LHCN-M2 (cell line): ENCODE data around the gene RPS6KC1. TPM values are rescaled to one million over a fixed set of nuclear protein-coding genes. Genes with fewer than 3 reads are reported as not detected.
"Not testable (repeated sequence)": the region's sequence is repeated elsewhere in the genome, so short reads cannot be mapped to it uniquely, and the experiment has no call there.

ENCODE experiments used
- DNase-seq: peaks from one replicate; pipeline ENCODE4 v3.0.0-alpha.2; 2012; ENCODE audit warnings: low read depth
- polyA plus RNA-seq: library from polyadenylated mRNA; unstranded; fragments of >200 nt; gene quantifications from one replicate; pipeline ENCODE4 v1.2.1, GENCODE V29; 2012; ENCODE audit warnings: missing spikeins
- total RNA-seq: library from RNA; depleted of rRNA; stranded (reverse); fragments of >200 nt; gene quantifications from 2 replicates; pipeline ENCODE4 v1.2.3, GENCODE V29; 2014; rRNA removed

RPS6KC1 gene, protein sequence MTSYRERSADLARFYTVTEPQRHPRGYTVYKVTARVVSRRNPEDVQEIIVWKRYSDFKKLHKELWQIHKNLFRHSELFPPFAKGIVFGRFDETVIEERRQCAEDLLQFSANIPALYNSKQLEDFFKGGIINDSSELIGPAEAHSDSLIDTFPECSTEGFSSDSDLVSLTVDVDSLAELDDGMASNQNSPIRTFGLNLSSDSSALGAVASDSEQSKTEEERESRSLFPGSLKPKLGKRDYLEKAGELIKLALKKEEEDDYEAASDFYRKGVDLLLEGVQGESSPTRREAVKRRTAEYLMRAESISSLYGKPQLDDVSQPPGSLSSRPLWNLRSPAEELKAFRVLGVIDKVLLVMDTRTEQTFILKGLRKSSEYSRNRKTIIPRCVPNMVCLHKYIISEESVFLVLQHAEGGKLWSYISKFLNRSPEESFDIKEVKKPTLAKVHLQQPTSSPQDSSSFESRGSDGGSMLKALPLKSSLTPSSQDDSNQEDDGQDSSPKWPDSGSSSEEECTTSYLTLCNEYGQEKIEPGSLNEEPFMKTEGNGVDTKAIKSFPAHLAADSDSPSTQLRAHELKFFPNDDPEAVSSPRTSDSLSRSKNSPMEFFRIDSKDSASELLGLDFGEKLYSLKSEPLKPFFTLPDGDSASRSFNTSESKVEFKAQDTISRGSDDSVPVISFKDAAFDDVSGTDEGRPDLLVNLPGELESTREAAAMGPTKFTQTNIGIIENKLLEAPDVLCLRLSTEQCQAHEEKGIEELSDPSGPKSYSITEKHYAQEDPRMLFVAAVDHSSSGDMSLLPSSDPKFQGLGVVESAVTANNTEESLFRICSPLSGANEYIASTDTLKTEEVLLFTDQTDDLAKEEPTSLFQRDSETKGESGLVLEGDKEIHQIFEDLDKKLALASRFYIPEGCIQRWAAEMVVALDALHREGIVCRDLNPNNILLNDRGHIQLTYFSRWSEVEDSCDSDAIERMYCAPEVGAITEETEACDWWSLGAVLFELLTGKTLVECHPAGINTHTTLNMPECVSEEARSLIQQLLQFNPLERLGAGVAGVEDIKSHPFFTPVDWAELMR
- 21.6 and 24.3 TPM in 2 replicates for total RNA-seq
- 8.0 TPM for polyA plus RNA-seq

DNA sequence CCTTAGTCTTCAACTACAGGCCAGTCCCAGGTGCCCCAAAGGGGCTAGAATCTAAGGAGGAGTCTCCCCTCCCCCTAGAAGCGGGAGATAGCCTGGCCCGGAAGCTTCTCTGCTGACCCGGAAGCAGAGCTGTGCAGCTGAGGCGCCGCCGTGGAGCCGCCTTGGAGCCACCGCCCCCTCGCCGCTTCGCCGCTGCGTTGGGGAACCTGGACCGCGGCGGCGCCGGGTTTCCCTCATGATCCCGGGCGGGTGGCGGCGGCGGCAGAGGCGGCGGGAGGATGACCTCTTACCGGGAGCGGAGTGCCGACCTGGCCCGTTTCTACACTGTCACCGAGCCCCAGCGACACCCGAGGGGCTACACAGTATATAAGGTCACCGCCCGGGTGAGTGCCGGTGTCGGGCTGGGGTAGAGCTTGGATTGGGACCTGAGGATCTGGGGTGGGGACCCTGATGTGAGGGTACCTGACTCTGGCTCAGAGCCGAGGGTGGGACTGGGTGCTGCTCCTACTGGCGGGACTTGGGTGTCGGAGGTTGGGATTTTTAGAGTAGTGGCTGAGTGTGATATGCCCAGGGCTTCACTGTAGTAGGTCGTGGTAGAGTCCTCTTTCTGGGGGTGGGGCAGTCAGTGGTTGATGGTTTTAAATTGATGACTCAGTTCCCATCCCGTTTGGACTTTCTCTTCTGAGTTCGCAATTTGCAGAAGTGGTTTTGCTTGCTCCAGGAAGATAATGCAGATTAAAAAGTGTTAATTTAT lies at the start of gene RPS6KC1:
TSS of gene RPS6KC1 (plus strand) at position 115 of the 754 bp plus-strand sequence. CDS start at position 279, 164 bp downstream.
- DNase-seq = peak; percentile 82

DNA sequence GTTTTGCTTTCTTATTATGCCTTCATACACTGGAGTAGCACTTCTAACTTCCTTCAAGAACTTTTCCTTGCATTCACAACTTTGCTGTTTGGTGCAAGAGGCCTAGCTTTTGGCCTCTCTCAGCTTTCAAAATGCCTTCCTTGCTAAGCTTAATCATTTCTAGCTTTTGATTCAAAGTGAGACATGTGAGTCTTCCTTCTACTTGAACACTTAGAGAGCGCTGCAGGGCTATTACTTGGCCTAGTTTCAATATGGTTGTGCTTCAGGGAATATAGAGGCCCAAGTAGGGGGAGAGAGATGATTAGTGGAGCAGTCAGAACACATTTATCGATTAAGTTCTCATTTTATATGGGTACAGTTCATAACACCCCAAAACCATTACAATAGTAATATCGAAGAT lies 47.8 kb upstream of the RPS6KC1 start:
- DNase-seq = no peak

DNA sequence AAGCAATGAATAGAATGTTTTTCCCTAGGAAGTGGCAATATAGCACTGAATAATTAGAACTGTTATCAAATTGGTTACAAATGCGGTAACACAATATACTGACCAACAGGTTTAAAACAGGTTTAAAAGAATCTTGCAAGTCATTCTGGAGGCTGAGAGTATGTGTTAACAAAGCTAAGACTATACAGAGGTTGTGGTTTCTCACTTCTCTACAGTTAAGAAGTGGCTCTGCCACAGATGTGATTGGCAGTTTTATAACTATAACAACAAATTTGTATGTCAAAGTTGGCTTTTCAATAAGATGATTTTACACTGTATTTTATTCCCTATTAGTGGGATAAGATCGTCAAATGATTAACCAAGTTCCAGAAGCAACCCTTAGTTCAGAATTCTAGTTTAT lies 42.5 kb upstream of the RPS6KC1 start:
- DNase-seq = no peak

DNA sequence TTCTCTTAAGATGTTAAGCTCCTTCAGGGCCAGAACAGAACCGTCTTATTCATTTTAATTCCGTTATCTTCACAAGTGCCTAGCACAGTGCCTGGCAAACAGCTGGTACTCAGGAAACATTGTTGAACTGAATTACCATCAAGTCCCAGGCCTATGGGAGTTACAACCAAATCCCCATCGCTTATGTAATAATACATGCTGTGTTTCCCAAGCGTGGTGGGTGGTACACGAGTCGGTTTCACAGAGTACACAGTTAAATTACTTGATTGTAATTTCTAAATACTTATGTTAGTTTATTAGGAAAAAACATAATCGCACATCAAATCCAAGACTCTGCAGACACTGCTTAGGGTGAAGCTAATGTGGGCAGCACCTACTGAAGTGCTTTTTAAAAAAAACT lies 36.4 kb upstream of the RPS6KC1 start:
- peak; percentile 12 for DNase-seq

DNA sequence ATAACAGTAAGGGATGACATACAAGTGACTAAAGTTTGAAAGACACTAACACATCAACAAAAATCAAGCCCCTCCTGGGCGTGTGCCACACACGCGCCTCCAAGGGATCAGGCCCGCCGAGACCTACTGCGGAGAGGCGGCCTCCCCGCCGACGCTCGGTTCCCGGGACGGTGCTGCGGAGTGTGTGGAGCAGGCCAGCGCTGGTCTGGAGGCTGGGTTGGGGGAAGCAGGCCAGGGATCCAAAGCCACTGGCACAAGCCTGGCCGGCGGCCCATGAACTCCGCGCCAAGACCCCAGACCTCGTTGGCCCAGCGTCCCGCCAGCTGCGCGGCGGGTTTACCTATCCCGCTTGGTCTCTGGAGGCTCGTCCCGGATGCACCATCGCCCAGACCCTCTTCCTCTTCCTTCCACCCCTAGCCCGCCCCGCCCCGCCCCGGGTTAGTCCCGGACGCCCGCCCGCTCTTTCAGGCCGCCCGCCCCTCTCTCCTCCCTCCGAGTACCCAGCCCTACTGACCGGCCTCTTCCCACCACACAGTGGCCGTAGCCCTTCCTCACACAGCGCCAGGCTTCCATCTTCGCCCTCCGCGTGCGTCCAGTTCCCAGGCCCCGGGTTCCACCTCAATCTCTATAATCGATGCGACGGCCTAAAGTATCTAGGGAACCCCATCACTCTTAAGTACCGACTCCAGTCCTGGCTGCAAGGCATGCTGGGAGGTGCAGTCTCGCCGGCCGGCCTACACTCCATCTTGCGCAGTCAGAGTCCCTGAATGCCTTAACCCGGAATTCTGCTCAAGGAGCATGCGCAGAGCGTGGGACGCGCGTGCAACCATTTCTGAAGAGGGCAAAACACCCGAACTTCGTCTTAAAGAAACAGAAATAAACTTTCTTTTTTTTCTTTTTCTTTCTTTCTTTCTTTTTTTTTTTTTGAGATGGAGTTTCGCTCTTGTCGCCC lies 35.7 kb upstream of the RPS6KC1 start, which contains the start of gene ANGEL2:
TSS of gene ANGEL2 (minus strand) at position 769 of the 952 bp plus-strand sequence. CDS start at position 573, 196 bp downstream.
- peak; percentile 98 for DNase-seq

DNA sequence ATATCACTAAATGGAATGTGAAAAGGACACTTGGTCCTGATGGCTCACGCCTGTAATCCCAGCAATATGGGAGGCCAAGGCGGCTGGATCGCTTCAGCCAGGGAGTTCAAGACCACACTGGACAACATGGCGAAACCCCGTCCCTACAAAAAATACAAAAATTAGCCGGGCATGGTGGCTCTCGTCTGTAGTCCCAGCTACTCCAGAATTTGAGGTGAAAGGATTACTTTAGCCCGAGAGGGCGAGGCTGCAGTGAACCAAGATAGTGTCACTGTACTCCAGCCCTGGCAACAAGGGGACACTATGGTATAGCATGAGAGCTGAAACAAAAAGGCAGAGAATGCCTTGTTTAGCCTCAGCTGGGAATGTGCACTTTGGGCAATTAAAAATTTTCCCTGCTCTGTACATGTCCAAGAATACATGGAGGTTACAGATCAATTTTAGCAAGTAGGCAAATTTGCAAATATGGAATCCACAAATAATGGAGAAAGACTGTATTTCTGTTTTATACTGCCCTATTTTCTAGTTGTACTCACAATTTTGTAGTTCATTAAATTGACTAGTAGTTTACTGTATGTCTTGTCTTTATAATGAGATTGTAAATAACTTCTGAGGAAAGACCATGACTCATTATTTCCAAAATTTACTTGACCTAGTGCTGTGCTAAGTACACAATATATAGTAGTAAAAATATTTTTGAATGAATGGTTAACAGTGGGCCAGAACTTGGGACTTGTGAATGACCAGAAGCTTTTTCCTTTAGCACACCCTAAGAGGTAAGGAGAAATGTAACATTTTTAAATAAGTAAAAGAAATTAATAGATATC lies 33.4 kb upstream of the RPS6KC1 start:
- no peak for DNase-seq

DNA sequence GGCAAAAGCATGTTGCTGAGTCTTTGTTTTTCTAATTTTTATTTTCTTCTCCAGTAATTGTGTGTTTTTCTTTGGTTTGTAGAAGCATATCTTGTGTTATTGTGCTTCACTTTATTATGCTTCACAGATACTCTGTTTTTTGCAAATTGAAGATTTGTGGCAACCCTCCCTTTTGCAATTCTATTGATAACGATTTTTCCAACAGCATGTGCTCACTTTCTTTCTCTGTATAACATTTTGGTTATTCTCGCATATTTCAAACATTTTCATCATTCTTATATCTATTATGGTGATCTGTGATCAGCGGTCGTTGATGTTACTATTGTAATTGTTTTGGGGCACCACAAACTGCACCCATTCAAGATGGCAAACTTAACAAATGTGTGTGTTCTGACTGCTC lies 31.6 kb upstream of the RPS6KC1 start:
- DNase-seq = no peak

DNA sequence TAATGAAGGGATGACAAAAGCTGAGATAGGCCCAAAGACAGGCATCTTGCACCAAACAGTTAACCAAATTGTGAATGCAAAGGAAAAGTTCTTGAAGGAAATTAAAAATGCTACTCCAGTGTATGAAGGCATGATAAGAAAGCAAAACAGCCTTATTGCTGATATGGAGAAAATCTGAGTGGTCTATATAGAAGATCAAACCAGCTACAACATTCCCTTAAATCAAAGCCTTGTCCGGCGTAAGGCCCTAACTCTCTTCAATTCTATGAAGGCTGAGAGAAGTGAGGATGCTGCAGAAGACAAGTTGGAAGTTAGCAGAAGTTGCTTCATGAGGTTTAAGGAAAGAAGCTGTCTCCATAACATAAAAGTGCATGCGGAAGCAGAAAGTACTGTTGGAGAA lies 31.0 kb upstream of the RPS6KC1 start:
- DNase-seq = no peak

DNA sequence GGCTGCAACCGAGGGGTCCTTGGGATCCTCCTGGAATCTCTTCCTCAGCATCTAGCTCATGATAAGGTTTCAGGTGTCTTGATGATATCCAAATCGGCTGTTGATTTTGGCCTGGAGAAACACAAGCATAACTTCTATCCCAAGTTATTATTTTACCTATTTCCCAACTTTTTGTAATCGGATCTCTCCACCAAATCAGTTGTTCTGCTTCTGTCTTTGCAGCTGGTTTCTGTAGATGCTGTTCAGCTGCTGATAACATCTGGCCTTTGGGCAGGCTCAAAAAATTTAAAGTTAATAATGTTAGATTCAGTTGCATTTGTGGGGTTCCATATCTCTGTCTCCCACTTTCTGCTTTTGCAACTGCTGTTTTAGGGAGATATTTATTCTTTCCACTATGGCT lies 24.0 kb upstream of the RPS6KC1 start:
- DNase-seq = not testable (repeated sequence)

DNA sequence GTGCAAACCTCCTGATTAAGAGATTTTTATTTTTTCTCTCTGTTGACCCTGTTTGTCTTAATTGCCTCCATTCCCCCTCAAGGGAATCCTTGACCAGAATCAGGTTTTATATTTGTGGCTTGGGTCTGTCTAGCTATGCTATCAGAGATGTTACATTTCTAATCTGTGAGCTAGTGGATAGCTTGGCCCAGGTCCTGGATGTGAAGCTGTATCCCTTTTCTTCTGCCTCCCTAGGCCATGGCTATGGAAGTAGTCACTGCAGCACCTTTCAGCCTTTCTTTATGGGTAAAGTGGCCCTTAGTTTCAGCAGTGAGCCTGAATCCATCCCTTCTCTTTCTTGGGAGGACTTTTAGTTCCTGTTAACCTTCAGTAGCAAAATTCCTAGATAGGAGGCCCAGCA lies 18.4 kb upstream of the RPS6KC1 start:
- DNase-seq = no peak

DNA sequence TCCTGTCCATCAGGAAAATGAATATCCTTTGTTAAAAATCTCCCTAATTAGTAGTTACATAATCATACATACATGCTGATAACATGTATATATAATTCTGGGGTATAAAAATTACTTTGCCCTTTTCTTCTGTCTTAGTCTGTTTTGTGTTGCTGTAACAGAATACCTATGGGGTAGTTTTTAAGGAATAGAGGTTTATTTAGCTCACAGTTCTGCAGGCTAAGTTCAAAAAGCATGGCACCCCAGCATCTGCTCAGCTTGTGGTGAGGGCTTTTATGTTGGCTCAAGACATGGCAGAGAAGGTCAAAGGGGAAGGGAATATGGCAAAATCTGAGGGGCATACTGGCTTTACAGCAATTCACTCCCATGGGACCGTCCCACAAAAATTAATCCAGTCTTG lies 16.3 kb upstream of the RPS6KC1 start:
- no peak for DNase-seq

DNA sequence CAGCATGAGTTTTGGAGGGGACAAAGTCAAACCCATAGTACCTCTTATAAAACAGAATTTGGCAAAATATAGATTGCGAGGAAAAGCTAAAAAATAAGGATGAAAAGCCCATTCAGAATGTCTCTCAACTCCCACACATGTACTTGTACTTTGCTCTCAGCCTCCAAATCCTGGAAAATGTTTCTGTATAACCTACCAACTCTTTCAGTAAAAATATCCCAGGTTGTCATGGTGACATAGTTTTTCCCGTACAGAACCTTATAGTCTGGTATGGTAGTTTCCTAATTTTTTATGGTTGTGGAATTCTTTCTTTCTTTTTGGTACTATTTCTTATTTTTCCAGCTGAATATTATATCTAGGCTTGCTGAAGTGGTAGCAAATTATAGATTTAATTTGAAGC lies 15.5 kb upstream of the RPS6KC1 start:
- DNase-seq = no peak

DNA sequence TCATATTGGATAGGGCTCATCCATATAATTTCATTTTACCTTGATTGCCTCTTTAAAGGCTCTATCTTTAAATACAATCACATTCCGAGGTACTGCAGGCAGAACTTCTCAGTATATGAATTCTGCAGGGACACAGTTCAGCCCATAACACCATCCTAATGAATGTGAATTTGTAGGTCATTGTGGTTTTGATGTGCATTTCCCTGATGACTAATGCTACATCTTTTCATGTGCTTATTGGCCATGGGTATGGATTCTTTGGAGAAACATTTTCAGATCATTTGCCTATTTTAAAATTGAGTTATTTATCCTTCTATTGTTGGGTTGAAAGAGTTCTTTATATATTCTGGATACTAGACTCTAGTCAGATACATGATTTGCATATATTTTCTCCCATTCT lies 9.6 kb upstream of the RPS6KC1 start:
- DNase-seq = peak; percentile 58

DNA sequence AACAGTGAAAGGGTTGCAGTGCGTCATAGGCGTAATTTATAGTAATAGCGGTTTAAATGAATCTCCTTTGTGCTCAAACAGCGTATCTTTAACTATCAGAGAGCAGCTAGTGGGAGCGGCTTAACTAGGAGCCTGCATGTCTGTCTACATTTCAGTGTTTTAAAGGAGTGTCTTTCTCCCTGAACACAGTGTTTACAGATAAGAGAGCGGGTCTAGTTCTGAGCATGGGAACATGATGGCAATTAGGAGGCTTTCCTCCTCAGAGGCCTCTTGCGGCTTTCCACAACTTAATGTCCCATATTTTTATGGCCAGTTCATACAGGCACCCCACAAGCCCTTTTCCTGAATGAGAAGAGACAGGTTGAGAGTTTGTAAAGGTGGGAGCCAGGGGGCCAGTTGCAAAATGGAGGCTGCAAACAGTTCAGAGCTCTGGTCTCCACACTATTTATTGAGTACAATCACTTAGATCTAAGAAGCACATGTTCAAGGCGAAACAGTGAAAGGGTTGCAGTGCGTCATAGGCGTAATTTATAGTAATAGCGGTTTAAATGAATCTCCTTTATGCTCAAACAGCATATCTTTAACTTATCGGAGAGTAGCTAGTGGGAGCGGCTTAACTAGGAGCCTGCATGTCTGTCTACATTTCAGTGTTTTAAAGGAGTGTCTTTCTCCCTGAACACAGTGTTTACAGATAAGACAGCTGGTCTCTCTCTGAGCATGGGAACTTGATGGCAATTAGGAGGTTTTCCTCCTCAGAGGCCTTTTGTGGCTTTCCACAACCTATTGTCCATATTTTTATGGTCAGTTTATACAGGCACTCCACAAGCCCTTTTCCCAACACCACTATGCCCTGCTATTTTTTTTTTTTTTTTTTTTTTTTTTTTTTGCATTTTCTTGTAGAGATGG lies 5.5 kb upstream of the RPS6KC1 start:
- not testable (repeated sequence) for DNase-seq

DNA sequence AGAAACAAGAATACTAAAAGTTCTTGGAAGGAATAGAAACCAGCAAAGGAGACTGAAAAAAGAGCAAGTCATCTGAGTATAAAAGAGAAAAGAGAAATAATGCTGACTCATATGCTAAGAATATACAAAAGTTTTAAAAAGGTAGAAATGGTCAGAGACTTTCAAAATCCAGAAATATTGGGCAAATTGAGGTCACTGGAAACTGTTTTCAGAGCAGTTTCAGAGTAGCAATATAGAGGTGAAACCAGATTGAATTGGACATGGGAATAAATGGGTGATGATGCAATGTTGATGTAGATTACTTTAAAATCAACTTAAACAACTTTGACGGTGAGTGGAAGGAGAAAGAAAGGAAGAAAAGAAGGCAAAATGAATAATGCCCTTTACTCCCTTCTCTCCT lies 1.8 kb upstream of the RPS6KC1 start:
- DNase-seq = no peak

DNA sequence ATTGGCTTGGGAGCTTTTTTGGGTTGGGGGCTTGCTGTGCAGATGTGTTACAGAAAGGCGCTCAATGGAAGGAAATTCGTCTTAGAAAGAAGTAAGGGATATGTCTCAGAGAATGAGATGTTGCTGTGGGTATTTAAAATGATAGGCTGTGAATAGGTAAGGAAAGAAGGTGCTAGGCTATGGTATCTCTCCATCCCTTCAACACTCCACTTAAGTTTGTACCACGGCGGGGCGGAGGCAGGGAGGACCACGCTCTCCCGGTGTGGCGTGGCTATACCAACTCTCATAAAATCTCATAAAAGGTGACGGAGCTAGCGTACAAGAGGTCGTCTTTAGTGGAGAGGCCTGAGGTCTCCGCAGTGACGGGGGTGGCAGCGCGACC lies 305 bp upstream of the RPS6KC1 start:
- DNase-seq = no peak

DNA sequence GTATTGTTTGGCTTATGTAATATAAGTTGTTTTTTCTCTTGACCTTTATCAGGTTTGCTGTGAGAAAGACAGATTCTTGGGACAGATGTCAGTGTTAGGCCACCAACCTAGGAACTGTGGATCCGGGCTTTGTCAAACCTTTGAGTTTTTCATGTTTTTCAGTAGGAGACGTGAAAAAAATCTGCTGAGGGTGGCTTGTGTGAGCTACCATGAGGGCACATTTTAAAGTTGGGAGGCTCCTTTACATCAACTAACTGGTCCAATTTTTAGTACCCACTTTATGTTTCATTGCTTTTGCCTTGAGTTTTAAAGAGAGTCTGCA lies 801 bp downstream of the RPS6KC1 start:
- no peak for DNase-seq

DNA sequence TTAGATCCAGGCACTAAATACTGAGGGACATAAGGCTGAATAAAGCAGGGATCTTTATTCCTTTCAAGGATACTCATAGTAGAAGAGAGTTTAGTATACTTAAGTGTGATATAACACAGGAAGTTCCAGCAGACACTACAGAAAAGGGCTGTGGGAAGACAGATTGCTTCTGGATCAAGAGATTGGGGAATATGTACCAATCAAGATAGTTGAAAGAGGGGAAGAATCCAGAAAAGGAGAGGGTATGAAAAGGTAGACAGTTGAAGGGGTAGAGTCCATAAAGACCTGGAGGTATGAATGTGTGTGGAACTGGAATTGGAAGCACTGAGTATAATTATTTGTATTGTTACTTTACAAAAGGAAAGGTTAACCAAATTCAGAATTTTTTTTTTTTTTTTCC lies 2.4 kb downstream of the RPS6KC1 start:
- DNase-seq = no peak
